Spinal cord (tissue), 10 donors: ENCODE data around the gene PDE4B. TPM values are rescaled to one million over a fixed set of nuclear protein-coding genes. Genes with fewer than 3 reads are reported as not detected.
"Not testable (repeated sequence)": the region's sequence is repeated elsewhere in the genome, so short reads cannot be mapped to it uniquely, and the experiment has no call there.

Source experiments
- DNase-seq, 6 donors: peaks; one replicate each; pipeline versions ENCODE4 v3.0.0 to v3.0.0-alpha.2; 2013 to 2015; ENCODE audit warnings: low spot score in 6 of 6, low read depth in 4 of 6
- H3K27ac ChIP-seq: one replicate; pipeline ENCODE4 v1.5.1; 2013; ENCODE audit warnings: low read depth, low read length, control low read depth
- H3K27me3 ChIP-seq: one replicate; pipeline ENCODE4 v1.6.1; 2013; ENCODE audit warnings: low read length; ENCODE audit not compliant: control insufficient read depth, insufficient read depth
- H3K36me3 ChIP-seq: one replicate; pipeline ENCODE4 v1.6.1; 2013; ENCODE audit warnings: low read length; ENCODE audit not compliant: control insufficient read depth, insufficient read depth
- H3K4me1 ChIP-seq: one replicate; pipeline ENCODE4 v1.6.1; 2013; ENCODE audit warnings: low read length; ENCODE audit not compliant: control insufficient read depth, insufficient read depth
- H3K4me3 ChIP-seq: one replicate; pipeline ENCODE4 v1.5.1; 2013; ENCODE audit warnings: low read depth, low read length, control low read depth
- H3K9me3 ChIP-seq: one replicate; pipeline ENCODE4 v1.6.1; 2013; ENCODE audit warnings: low read length; ENCODE audit not compliant: control insufficient read depth, insufficient read depth
- WGBS: methylation state at CpG from one replicate; pipeline ENCODE4 v1.1.5; 2013; ENCODE audit warnings: missing lambda C conversion rate; ENCODE audit not compliant: insufficient coverage; 5-methylcytosine and 5-hydroxymethylcytosine counted together
- polyA plus RNA-seq, 2 donors: library from polyadenylated mRNA; unstranded; fragments of 120-200 nt; gene quantifications; one replicate each; pipeline ENCODE4 v1.2.1, GENCODE V29; 2013; ENCODE audit not compliant: insufficient read length in 2 of 2
- total RNA-seq, 2 donors: library from RNA; depleted of rRNA in 1 of 2; stranded (reverse); fragments of 120-200 nt in 1 of 2; fragments of >200 nt in 1 of 2; gene quantifications; one replicate each; pipeline versions ENCODE4 v1.2.3 to v1.2.4, GENCODE V29; 2013 to 2014
- donor health status: healthy.

The PDE4B gene
- total and polyA plus RNA-seq, 4 donors: 57.7 to 181 (median 90.7) TPM

- DNase-seq: no peak
- 100% methylated on average over 1 of the region's 2 CpGs for WGBS
- Histone ChIP-seq H3K4me3 (no peak overlapping the region), H3K36me3 (no peaks in the 10 kb centered on the region), H3K27me3 (no peaks in the 10 kb centered on the region), H3K4me1 (no peaks in the 10 kb centered on the region), H3K9me3 (peaks cover 7% of the 10 kb centered on the region), H3K27ac (no peak overlapping the region)
Measured at GRCh38 chr1:65850281-65850680, 57.6 kb downstream of the PDE4B start.

GRCh38 chr1:65856591-65856990 lies 63.9 kb downstream of the PDE4B start:
- 86% methylated on average over 1 of the region's 3 CpGs for WGBS
- H3K4me3 ChIP-seq, H3K27me3 ChIP-seq, H3K27ac ChIP-seq, H3K36me3 ChIP-seq, DNase-seq, H3K4me1 ChIP-seq, H3K9me3 ChIP-seq: not testable (repeated sequence)

GRCh38 chr1:65866439-65866838 lies 73.7 kb downstream of the PDE4B start:
- no CpG with 5 or more reads among the region's 1 CpG for WGBS
- Histone ChIP-seq H3K4me3 (no peak overlapping the region), H3K27ac (no peak overlapping the region), H3K36me3 (no peaks in the 10 kb centered on the region), H3K4me1 (no peaks in the 10 kb centered on the region), H3K27me3 (no peaks in the 10 kb centered on the region), H3K9me3 (no peaks in the 10 kb centered on the region)
- DNase-seq: no peak

GRCh38 chr1:65872301-65872700 lies 79.6 kb downstream of the PDE4B start:
- H3K36me3 ChIP-seq: no peaks in the 10 kb centered on the region
- peak in 1 of 6 donors; percentile 14 for DNase-seq
- no peaks in the 10 kb centered on the region for H3K27me3 ChIP-seq
- WGBS: no CpG with 5 or more reads among the region's 2 CpGs
- no peak overlapping the region for H3K4me3 ChIP-seq
- no peak overlapping the region for H3K27ac ChIP-seq
- no peaks in the 10 kb centered on the region for H3K4me1 ChIP-seq
- H3K9me3 ChIP-seq: no peaks in the 10 kb centered on the region

- not testable (repeated sequence) for H3K4me3 ChIP-seq, H3K27me3 ChIP-seq, DNase-seq, H3K4me1 ChIP-seq, H3K36me3 ChIP-seq, H3K27ac ChIP-seq, H3K9me3 ChIP-seq
- 80% methylated on average over 1 of the region's 3 CpGs for WGBS
Measured at GRCh38 chr1:65878342-65878741, 85.6 kb downstream of the PDE4B start.

GRCh38 chr1:65880611-65881010 lies 87.9 kb downstream of the PDE4B start:
- Histone ChIP-seq H3K4me3 (no peak overlapping the region), H3K4me1 (no peaks in the 10 kb centered on the region), H3K9me3 (no peaks in the 10 kb centered on the region), H3K27ac (no peak overlapping the region), H3K36me3 (no peaks in the 10 kb centered on the region), H3K27me3 (no peaks in the 10 kb centered on the region)
- DNase-seq: no peak
- WGBS: 88% methylated on average over 1 of the region's 4 CpGs

GRCh38 chr1:65881067-65881594 lies 88.4 kb downstream of the PDE4B start:
- H3K4me3 ChIP-seq: no peak overlapping the region
- DNase-seq: peak in 1 of 6 donors; percentile 4
- H3K9me3 ChIP-seq: no peaks in the 10 kb centered on the region
- H3K27ac ChIP-seq: no peak overlapping the region
- WGBS: no CpG with 5 or more reads among the region's 2 CpGs
- no peaks in the 10 kb centered on the region for H3K27me3 ChIP-seq
- H3K36me3 ChIP-seq: no peaks in the 10 kb centered on the region
- no peaks in the 10 kb centered on the region for H3K4me1 ChIP-seq

- Histone ChIP-seq H3K9me3 (no peaks in the 10 kb centered on the region), H3K4me3 (no peak overlapping the region), H3K4me1 (no peaks in the 10 kb centered on the region), H3K27me3 (no peaks in the 10 kb centered on the region), H3K27ac (no peak overlapping the region), H3K36me3 (no peaks in the 10 kb centered on the region)
- no CpG with 5 or more reads among the region's 1 CpG for WGBS
- DNase-seq: no peak
Measured at GRCh38 chr1:65882076-65882475, 89.4 kb downstream of the PDE4B start.

GRCh38 chr1:65889441-65889840 lies 96.7 kb downstream of the PDE4B start:
- H3K27ac ChIP-seq: no peak overlapping the region
- DNase-seq: no peak
- H3K9me3 ChIP-seq: peaks cover 5% of the 10 kb centered on the region
- no peaks in the 10 kb centered on the region for H3K27me3 ChIP-seq
- no peaks in the 10 kb centered on the region for H3K36me3 ChIP-seq
- H3K4me3 ChIP-seq: no peak overlapping the region
- H3K4me1 ChIP-seq: no peaks in the 10 kb centered on the region

- H3K27me3 ChIP-seq: no peaks in the 10 kb centered on the region
- H3K4me3 ChIP-seq: no peak overlapping the region
- DNase-seq: no peak
- H3K9me3 ChIP-seq: peaks cover 5% of the 10 kb centered on the region
- H3K36me3 ChIP-seq: no peaks in the 10 kb centered on the region
- no peak overlapping the region for H3K27ac ChIP-seq
- no CpG with 5 or more reads among the region's 3 CpGs for WGBS
- no peaks in the 10 kb centered on the region for H3K4me1 ChIP-seq
Measured at GRCh38 chr1:65890201-65890843, 97.6 kb downstream of the PDE4B start.
